Fibroblast of skin of left quadriceps (primary cell): ENCODE data around the gene ZNF808.
"Not testable (repeated sequence)": the region's sequence is repeated elsewhere in the genome, so short reads cannot be mapped to it uniquely, and the experiment has no call there.

Experiments
- DNase-seq, 2 experiments: peaks; one replicate each; pipeline ENCODE4 v3.0.0-alpha.2; 2013; ENCODE audit warnings: low read depth in 2 of 2

ZNF808 gene

DNA sequence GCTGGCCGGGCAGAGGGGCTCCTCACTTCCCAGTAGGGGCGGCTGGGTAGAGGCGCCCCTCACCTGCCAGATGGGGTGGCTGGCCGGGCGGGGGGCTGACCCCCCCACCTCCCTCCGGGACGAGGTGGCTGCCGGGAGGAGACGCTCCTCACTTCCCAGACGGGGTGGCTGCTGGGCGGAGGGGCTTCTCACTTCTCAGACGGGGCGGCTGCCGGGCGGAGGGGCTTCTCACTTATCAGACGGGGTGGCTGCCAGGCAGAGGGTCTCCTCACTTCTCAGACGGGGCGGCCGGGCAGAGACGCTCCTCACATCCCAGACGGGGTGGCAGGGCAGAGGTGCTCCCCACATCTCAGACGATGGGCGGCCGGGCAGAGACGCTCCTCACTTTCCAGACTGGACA is 66.0 kb downstream of the ZNF808 start:
- DNase-seq = not testable (repeated sequence)

DNA sequence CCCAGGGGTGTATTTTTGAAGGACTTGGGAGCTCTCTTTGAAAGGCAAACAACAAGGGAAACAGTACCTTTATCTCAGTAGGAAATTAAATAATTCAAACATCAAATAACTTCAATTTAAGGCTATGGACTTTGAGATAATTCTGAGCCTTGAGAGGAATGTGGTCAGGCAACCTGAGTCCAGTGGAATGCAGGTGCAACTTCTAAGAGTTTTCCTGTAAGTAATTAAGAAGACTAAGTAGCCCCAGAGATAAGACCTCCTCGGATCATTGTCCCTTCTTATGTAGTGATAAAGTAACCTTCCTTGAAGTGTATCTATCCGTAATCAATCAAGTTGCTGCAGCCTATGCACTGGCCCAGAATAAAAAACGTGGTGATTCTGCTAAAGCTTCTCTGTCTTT is 71.8 kb downstream of the ZNF808 start:
- DNase-seq = no peak

DNA sequence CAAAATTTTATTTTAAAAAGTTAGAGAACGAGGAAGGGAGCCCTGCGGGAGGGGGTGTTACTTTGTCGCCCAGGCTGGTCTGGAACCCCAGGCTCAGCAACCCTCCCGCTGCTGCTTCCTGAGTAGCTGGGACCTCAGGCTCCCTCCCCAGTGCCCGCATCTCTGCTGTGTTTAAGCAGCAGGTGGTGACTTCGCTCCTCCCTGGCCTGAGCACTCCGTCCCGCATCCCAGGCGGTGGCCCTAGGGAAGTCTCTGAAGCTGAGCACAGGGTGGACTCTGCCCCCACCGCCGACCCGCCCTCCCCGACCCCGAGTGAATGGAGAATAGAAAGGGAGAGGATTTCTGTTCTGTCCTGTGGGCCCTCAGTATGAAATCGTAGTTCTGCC is 73.2 kb downstream of the ZNF808 start:
- DNase-seq = no peak

DNA sequence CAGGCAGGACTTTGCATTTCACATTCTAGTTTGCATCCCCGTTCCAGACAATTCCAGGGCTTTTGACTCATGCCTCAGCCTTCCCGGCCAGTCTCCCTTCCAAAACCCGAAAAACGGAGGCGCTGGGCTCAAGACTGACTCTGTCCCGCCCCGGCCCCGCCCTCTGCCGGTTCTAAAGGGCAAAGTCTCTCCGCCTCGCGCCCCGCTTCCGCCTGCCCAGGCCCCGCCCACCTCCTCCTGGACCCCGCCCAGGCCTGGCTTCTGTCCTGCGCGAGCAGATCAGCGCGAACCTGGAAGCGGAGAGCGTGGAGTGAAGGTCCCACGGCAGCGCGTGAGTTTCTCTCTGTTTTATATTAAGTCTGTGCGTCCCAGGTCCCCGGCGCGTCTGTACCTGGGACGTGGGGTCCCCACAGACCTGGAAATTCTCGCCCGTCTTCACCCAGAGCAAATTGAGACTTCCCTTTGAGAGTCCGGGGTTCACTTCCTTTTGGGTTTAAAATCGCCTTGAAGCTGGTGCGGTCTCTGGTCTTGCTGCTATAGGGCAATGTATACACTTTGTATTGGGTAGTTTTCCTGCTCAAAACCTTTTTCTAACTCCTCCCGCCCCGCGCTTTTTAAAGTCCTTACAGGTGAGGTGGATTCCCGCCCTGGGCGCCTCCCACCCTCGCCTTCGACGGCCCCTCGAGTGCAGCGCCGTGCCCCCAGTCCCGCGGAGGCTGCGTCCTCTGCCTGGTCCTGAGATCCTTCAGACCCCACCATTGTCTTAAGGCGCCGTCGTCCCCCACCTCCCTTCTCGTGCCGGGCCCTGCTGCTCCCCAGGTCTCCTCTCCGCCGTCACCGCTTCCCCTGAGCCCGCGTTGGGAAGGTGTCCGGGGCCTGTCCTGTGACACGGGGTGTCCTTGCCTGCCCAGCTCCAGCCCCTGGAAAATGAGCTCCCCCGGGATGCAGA is 73.8 kb downstream of the ZNF808 start:
- peak; percentile 64 to 70 for DNase-seq

- not testable (repeated sequence) for DNase-seq
Observed at GRCh38 chr19:52601974-52602366, 74.5 kb downstream of the ZNF808 start.

- DNase-seq = no peak
Observed at GRCh38 chr19:52602941-52603340, 75.5 kb downstream of the ZNF808 start.

- no peak for DNase-seq
Observed at GRCh38 chr19:52603558-52604207, 76.2 kb downstream of the ZNF808 start.
